ENCODE data around the gene THSD4.

The THSD4 gene

GRCh38 chr15:71678191-71678590 lies 562.9 kb downstream of the THSD4 start:
- H3K4me3 ChIP-seq (ENCODE audit: low read depth in 1 of 2, low read length in 2 of 2) = no peak overlapping the region
- H3K36me3 ChIP-seq (ENCODE audit: control insufficient read depth in 1 of 2, insufficient read depth in 2 of 2, low read length in 2 of 2) = no peaks in the 10 kb centered on the region
- no peaks in the 10 kb centered on the region for H3K9me3 ChIP-seq (ENCODE audit: control insufficient read depth in 1 of 2, low read length in 2 of 2)
- H3K4me1 ChIP-seq (ENCODE audit: control insufficient read depth in 1 of 2, insufficient read depth in 2 of 2, low read length in 2 of 2) = peaks cover 0 to 24% of the 10 kb centered on the region in 2 donors
- H3K27me3 ChIP-seq (ENCODE audit: low read depth, low read length) = no peaks in the 10 kb centered on the region
- H3K27ac ChIP-seq (ENCODE audit: low read length) = no peak overlapping the region

- H3K4me3 ChIP-seq (ENCODE audit: low read depth in 1 of 2, low read length in 2 of 2) = no peak overlapping the region
- H3K27ac ChIP-seq (ENCODE audit: low read length) = no peak overlapping the region
- H3K4me1 ChIP-seq (ENCODE audit: control insufficient read depth in 1 of 2, insufficient read depth in 2 of 2, low read length in 2 of 2) = peaks cover 0 to 24% of the 10 kb centered on the region in 2 donors
- H3K9me3 ChIP-seq (ENCODE audit: control insufficient read depth in 1 of 2, low read length in 2 of 2) = no peaks in the 10 kb centered on the region
- no peaks in the 10 kb centered on the region for H3K36me3 ChIP-seq (ENCODE audit: control insufficient read depth in 1 of 2, insufficient read depth in 2 of 2, low read length in 2 of 2)
- H3K27me3 ChIP-seq (ENCODE audit: low read depth, low read length) = no peaks in the 10 kb centered on the region
Observed at GRCh38 chr15:71678605-71679004, 563.3 kb downstream of the THSD4 start.

GRCh38 chr15:71679223-71679792 lies 564.0 kb downstream of the THSD4 start:
- no peak overlapping the region for H3K4me3 ChIP-seq (ENCODE audit: low read depth in 1 of 2, low read length in 2 of 2)
- H3K27ac ChIP-seq (ENCODE audit: low read length) = peak overlapping the region; percentile 25
- no peaks in the 10 kb centered on the region for H3K9me3 ChIP-seq (ENCODE audit: control insufficient read depth in 1 of 2, low read length in 2 of 2)
- no peaks in the 10 kb centered on the region for H3K36me3 ChIP-seq (ENCODE audit: control insufficient read depth in 1 of 2, insufficient read depth in 2 of 2, low read length in 2 of 2)
- peaks cover 0 to 24% of the 10 kb centered on the region in 2 donors for H3K4me1 ChIP-seq (ENCODE audit: control insufficient read depth in 1 of 2, insufficient read depth in 2 of 2, low read length in 2 of 2)
- no peaks in the 10 kb centered on the region for H3K27me3 ChIP-seq (ENCODE audit: low read depth, low read length)

GRCh38 chr15:71679793-71680353 lies 564.6 kb downstream of the THSD4 start:
- peak overlapping the region; percentile 25 for H3K27ac ChIP-seq (ENCODE audit: low read length)

GRCh38 chr15:71682001-71682400 lies 566.7 kb downstream of the THSD4 start:
- Histone ChIP-seq H3K27ac (ENCODE audit: low read length) (no peak overlapping the region), H3K27me3 (ENCODE audit: low read depth, low read length) (no peaks in the 10 kb centered on the region), H3K36me3 (ENCODE audit: control insufficient read depth in 1 of 2, insufficient read depth in 2 of 2, low read length in 2 of 2) (no peaks in the 10 kb centered on the region), H3K9me3 (ENCODE audit: control insufficient read depth in 1 of 2, low read length in 2 of 2) (no peaks in the 10 kb centered on the region), H3K4me3 (ENCODE audit: low read depth in 1 of 2, low read length in 2 of 2) (no peak overlapping the region), H3K4me1 (ENCODE audit: control insufficient read depth in 1 of 2, insufficient read depth in 2 of 2, low read length in 2 of 2) (peaks cover 0 to 17% of the 10 kb centered on the region in 2 donors)

More at GRCh38 chr15:71679793-71680353, 564.6 kb downstream of the THSD4 start:
- Histone ChIP-seq H3K9me3 (ENCODE audit: control insufficient read depth in 1 of 2, low read length in 2 of 2) (no peaks in the 10 kb centered on the region), H3K4me1 (ENCODE audit: control insufficient read depth in 1 of 2, insufficient read depth in 2 of 2, low read length in 2 of 2) (peaks cover 0 to 24% of the 10 kb centered on the region in 2 donors), H3K4me3 (ENCODE audit: low read depth in 1 of 2, low read length in 2 of 2) (no peak overlapping the region), H3K27me3 (ENCODE audit: low read depth, low read length) (no peaks in the 10 kb centered on the region), H3K36me3 (ENCODE audit: control insufficient read depth in 1 of 2, insufficient read depth in 2 of 2, low read length in 2 of 2) (no peaks in the 10 kb centered on the region)

GRCh38 chr15:71683411-71684274 lies 568.4 kb downstream of the THSD4 start:
- H3K36me3 ChIP-seq (ENCODE audit: control insufficient read depth in 1 of 2, insufficient read depth in 2 of 2, low read length in 2 of 2) = no peaks in the 10 kb centered on the region
- H3K9me3 ChIP-seq (ENCODE audit: control insufficient read depth in 1 of 2, low read length in 2 of 2) = no peaks in the 10 kb centered on the region
- H3K27me3 ChIP-seq (ENCODE audit: low read depth, low read length) = no peaks in the 10 kb centered on the region
- peaks cover 0 to 13% of the 10 kb centered on the region in 2 donors for H3K4me1 ChIP-seq (ENCODE audit: control insufficient read depth in 1 of 2, insufficient read depth in 2 of 2, low read length in 2 of 2)
- H3K27ac ChIP-seq (ENCODE audit: low read length) = no peak overlapping the region
- H3K4me3 ChIP-seq (ENCODE audit: low read depth in 1 of 2, low read length in 2 of 2) = no peak overlapping the region

- H3K4me1 ChIP-seq (ENCODE audit: control insufficient read depth in 1 of 2, insufficient read depth in 2 of 2, low read length in 2 of 2) = peaks cover 0 to 4% of the 10 kb centered on the region in 2 donors
- no peaks in the 10 kb centered on the region for H3K36me3 ChIP-seq (ENCODE audit: control insufficient read depth in 1 of 2, insufficient read depth in 2 of 2, low read length in 2 of 2)
- no peaks in the 10 kb centered on the region for H3K9me3 ChIP-seq (ENCODE audit: control insufficient read depth in 1 of 2, low read length in 2 of 2)
- no peaks in the 10 kb centered on the region for H3K27me3 ChIP-seq (ENCODE audit: low read depth, low read length)
- no peak overlapping the region for H3K27ac ChIP-seq (ENCODE audit: low read length)
- H3K4me3 ChIP-seq (ENCODE audit: low read depth in 1 of 2, low read length in 2 of 2) = no peak overlapping the region
Observed at GRCh38 chr15:71685420-71685993, 570.2 kb downstream of the THSD4 start.

- Histone ChIP-seq H3K4me1 (ENCODE audit: control insufficient read depth in 1 of 2, insufficient read depth in 2 of 2, low read length in 2 of 2) (peaks cover 6 to 8% of the 10 kb centered on the region in 2 donors), H3K36me3 (ENCODE audit: control insufficient read depth in 1 of 2, insufficient read depth in 2 of 2, low read length in 2 of 2) (no peaks in the 10 kb centered on the region), H3K27ac (ENCODE audit: low read length) (no peak overlapping the region), H3K27me3 (ENCODE audit: low read depth, low read length) (no peaks in the 10 kb centered on the region), H3K4me3 (ENCODE audit: low read depth in 1 of 2, low read length in 2 of 2) (no peak overlapping the region), H3K9me3 (ENCODE audit: control insufficient read depth in 1 of 2, low read length in 2 of 2) (no peaks in the 10 kb centered on the region)
Observed at GRCh38 chr15:71686221-71687050, 571.2 kb downstream of the THSD4 start.

- no peak overlapping the region for H3K27ac ChIP-seq (ENCODE audit: low read length)
Observed at GRCh38 chr15:71687902-71688508, 572.7 kb downstream of the THSD4 start.

GRCh38 chr15:71688509-71689094 lies 573.3 kb downstream of the THSD4 start:
- no peaks in the 10 kb centered on the region for H3K27me3 ChIP-seq (ENCODE audit: low read depth, low read length)
- H3K36me3 ChIP-seq (ENCODE audit: control insufficient read depth in 1 of 2, insufficient read depth in 2 of 2, low read length in 2 of 2) = no peaks in the 10 kb centered on the region
- H3K4me3 ChIP-seq (ENCODE audit: low read depth in 1 of 2, low read length in 2 of 2) = no peak overlapping the region
- peaks cover 13 to 23% of the 10 kb centered on the region in 2 donors for H3K4me1 ChIP-seq (ENCODE audit: control insufficient read depth in 1 of 2, insufficient read depth in 2 of 2, low read length in 2 of 2)
- H3K9me3 ChIP-seq (ENCODE audit: control insufficient read depth in 1 of 2, low read length in 2 of 2) = no peaks in the 10 kb centered on the region
- no peak overlapping the region for H3K27ac ChIP-seq (ENCODE audit: low read length)

More at GRCh38 chr15:71687902-71688508, 572.7 kb downstream of the THSD4 start:
- H3K36me3 ChIP-seq (ENCODE audit: control insufficient read depth in 1 of 2, insufficient read depth in 2 of 2, low read length in 2 of 2) = no peaks in the 10 kb centered on the region
- H3K27me3 ChIP-seq (ENCODE audit: low read depth, low read length) = no peaks in the 10 kb centered on the region
- no peak overlapping the region for H3K4me3 ChIP-seq (ENCODE audit: low read depth in 1 of 2, low read length in 2 of 2)
- no peaks in the 10 kb centered on the region for H3K9me3 ChIP-seq (ENCODE audit: control insufficient read depth in 1 of 2, low read length in 2 of 2)
- H3K4me1 ChIP-seq (ENCODE audit: control insufficient read depth in 1 of 2, insufficient read depth in 2 of 2, low read length in 2 of 2) = peaks cover 13 to 22% of the 10 kb centered on the region in 2 donors
